ENCODE results near the gene AACS. TPM values are rescaled to one million over a fixed set of nuclear protein-coding genes. Genes with fewer than 3 reads are reported as not detected.

Gene AACS
- total and polyA plus RNA-seq, 10 of the 15 experiments (the other 5 are each of a cell fraction or from before 2014, with no cell fraction given), result 10.1 to 34.0 (median 21.1) TPM

DNA sequence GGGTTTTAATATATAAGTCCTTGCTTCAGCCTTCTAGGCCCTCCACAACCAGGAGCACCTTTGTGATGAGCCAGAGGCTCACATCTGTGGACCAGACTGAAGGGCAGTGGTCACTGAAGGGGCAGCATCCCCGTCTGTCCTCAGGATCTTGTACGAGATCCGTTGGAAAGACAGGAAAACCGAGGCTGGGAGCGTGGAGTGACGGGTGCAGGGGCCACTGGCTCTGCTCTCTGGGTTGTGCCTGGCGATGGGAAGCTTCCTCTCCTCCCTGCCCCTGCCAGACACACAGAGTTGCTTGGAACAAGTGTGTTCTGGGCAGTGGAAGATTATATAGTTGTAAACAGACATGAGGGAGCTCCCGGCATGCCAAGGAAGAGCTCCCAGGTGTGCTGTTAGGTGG, 48.0 kb downstream of the AACS start:
- Histone ChIP-seq H3K27ac (ENCODE audit: control insufficient read depth, insufficient read depth) (no peak overlapping the region), H3K36me3 (ENCODE audit: control insufficient read depth in 2 of 2, insufficient read depth in 2 of 2, low read length in 1 of 2) (peaks cover 6 to 14% of the 10 kb centered on the region in 2 experiments), H2AFZ (ENCODE audit: control insufficient read depth, low read depth, low read length) (no peak overlapping the region), H3K9ac (ENCODE audit: control insufficient read depth, insufficient read depth, low read length) (no peak overlapping the region), H4K20me1 (ENCODE audit: control insufficient read depth, insufficient read depth) (no peaks in the 10 kb centered on the region), H3K4me1 (ENCODE audit: control insufficient read depth, insufficient read depth, low read length) (no peaks in the 10 kb centered on the region), H3K4me2 (ENCODE audit: control insufficient read depth, insufficient read depth) (no peak overlapping the region), H3K4me3 (no peak overlapping the region), H3K27me3 (replicated peaks in 1 of 2; ENCODE audit: control insufficient read depth in 2 of 2, insufficient read depth in 2 of 2, low read length in 1 of 2) (no peaks in the 10 kb centered on the region), H3K9me3 (replicated peaks; ENCODE audit: control insufficient read depth, insufficient read depth, low read length) (no peaks in the 10 kb centered on the region), H3K79me2 (ENCODE audit: control insufficient read depth, insufficient read depth, low read length) (no peaks in the 10 kb centered on the region)
- FAIRE-seq (no peak), DNase-seq (ENCODE audit: low read depth, low spot score) (no peak), ATAC-seq (no peak)
- intact Hi-C loops (cut with micrococcal nuclease; ENCODE audit: unreplicated experiment) (no loop called here), in situ Hi-C loops (cut with MboI) (no loop called here)
- WGBS (ENCODE audit: insufficient coverage, insufficient replicate concordance, low lambda C conversion rate, missing lambda C conversion rate), result 79% methylated on average over 8 of the region's 8 CpGs
- ChIA-PET CTCF (no interaction called here), SMC1A (ENCODE audit: uncharacterized antibody, unreplicated experiment) (no interaction called here), POLR2A (no interaction called here), RAD21 (ENCODE audit: unreplicated experiment) (no interaction called here)
- TF ChIP-seq, protein P1, sequence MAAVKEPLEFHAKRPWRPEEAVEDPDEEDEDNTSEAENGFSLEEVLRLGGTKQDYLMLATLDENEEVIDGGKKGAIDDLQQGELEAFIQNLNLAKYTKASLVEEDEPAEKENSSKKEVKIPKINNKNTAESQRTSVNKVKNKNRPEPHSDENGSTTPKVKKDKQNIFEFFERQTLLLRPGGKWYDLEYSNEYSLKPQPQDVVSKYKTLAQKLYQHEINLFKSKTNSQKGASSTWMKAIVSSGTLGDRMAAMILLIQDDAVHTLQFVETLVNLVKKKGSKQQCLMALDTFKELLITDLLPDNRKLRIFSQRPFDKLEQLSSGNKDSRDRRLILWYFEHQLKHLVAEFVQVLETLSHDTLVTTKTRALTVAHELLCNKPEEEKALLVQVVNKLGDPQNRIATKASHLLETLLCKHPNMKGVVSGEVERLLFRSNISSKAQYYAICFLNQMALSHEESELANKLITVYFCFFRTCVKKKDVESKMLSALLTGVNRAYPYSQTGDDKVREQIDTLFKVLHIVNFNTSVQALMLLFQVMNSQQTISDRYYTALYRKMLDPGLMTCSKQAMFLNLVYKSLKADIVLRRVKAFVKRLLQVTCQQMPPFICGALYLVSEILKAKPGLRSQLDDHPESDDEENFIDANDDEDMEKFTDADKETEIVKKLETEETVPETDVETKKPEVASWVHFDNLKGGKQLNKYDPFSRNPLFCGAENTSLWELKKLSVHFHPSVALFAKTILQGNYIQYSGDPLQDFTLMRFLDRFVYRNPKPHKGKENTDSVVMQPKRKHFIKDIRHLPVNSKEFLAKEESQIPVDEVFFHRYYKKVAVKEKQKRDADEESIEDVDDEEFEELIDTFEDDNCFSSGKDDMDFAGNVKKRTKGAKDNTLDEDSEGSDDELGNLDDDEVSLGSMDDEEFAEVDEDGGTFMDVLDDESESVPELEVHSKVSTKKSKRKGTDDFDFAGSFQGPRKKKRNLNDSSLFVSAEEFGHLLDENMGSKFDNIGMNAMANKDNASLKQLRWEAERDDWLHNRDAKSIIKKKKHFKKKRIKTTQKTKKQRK (IDR thresholded peaks at IDR 0.05; ENCODE audit: low read depth, low read length), result no peak
- no peak for TF ChIP-seq JUNB (IDR thresholded peaks at IDR 0.05)
- no peak for TF ChIP-seq SMAD5 (IDR thresholded peaks at IDR 0.05; ENCODE audit: low read depth)
- TF ChIP-seq ZNF217 (IDR thresholded peaks at IDR 0.05), result no peak
- no peak for TF ChIP-seq TAF1 (IDR thresholded peaks at IDR 0.05; ENCODE audit: borderline replicate concordance, low read depth, low read length)
- no peak for TF ChIP-seq JUND (IDR thresholded peaks at IDR 0.05; ENCODE audit: low read depth, low read length)
- no peak for TF ChIP-seq ETV6 (conservative IDR thresholded peaks at IDR 0.05 in 1 of 2, IDR thresholded peaks at IDR 0.05 in 1 of 2; ENCODE audit: borderline replicate concordance in 1 of 2, low read depth in 1 of 2)
- TF ChIP-seq TCF12 (IDR thresholded peaks at IDR 0.05; ENCODE audit: low read depth, low read length), result no peak
- no peak for TF ChIP-seq HCFC1 (IDR thresholded peaks at IDR 0.05; ENCODE audit: low read length)
- no peak for TF ChIP-seq HDAC2 (IDR thresholded peaks at IDR 0.05)
- TF ChIP-seq, protein P2, sequence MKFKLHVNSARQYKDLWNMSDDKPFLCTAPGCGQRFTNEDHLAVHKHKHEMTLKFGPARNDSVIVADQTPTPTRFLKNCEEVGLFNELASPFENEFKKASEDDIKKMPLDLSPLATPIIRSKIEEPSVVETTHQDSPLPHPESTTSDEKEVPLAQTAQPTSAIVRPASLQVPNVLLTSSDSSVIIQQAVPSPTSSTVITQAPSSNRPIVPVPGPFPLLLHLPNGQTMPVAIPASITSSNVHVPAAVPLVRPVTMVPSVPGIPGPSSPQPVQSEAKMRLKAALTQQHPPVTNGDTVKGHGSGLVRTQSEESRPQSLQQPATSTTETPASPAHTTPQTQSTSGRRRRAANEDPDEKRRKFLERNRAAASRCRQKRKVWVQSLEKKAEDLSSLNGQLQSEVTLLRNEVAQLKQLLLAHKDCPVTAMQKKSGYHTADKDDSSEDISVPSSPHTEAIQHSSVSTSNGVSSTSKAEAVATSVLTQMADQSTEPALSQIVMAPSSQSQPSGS (IDR thresholded peaks at IDR 0.05; ENCODE audit: low read length), result no peak
- TF ChIP-seq KAT2A (conservative IDR thresholded peaks at IDR 0.05; ENCODE audit: control insufficient read depth, low read depth, low read length), result no peak
- TF ChIP-seq, protein P3, sequence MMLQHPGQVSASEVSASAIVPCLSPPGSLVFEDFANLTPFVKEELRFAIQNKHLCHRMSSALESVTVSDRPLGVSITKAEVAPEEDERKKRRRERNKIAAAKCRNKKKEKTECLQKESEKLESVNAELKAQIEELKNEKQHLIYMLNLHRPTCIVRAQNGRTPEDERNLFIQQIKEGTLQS (IDR thresholded peaks at IDR 0.05; ENCODE audit: borderline replicate concordance, extremely low read depth, low read depth, low read length), result no peak
- no peak for TF ChIP-seq CHD4 (IDR thresholded peaks at IDR 0.05)
- no peak for TF ChIP-seq TCF3 (IDR thresholded peaks at IDR 0.05; ENCODE audit: borderline replicate concordance, insufficient read depth, low read depth, low read length)
- no peak for TF ChIP-seq ZSCAN29 (IDR thresholded peaks at IDR 0.05)
- BruUV-seq (replicated peaks), result no TSS peak
